ENCODE measurements around the gene TBC1D12.

DNA sequence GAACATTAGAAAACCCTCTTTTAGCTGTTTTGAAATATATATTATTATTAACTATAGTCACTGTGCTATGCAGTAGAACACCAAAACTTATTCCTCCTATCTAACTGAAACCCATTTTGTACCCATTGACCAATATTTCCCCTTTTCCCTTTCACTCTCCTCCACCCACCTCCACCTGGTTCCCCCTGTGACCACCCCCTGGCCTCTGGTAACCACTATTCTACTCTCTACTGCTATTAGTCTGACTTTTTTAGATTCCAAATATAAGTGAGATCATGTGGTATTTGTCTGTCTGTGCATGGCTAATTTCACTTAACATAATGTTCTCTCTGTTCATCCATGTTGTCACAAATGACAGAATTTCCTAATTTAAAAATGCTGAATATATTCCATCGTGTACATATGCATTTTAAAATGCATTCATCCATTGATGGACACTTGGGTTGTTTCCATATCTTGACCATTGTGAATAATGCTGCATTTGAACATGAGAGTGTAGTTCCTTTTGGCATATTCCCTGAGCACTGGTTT, 18.7 kb downstream of the TBC1D12 start:
- no peak for TF ChIP-seq CTCF (conservative IDR thresholded peaks at IDR 0.05; ENCODE audit: low read depth, low read length)
- no peak for TF ChIP-seq EZH2 (IDR thresholded peaks at IDR 0.05; ENCODE audit: borderline replicate concordance, low read depth, low read length, poor library complexity, severe bottlenecking)

Data from A673 (cell line).